WTC11 (cell line): ENCODE results near the gene VEGFB. TPM values are rescaled to one million over a fixed set of nuclear protein-coding genes. Genes with fewer than 3 reads are reported as not detected.

Experiments
- ATF1 ChIP-seq: sonication (generic); formaldehyde crosslinking; IDR thresholded peaks from 2 replicates; pipeline ENCODE4 v1.8.1; 2023; ENCODE audit warnings: mild to moderate bottlenecking, moderate library complexity, missing genetic modification reagents
- EMX1 ChIP-seq: fragments of 250-450 bp; sonication (Bioruptor Pico); IDR thresholded peaks from 2 replicates; pipeline ENCODE4 v1.8.0; 2021; ENCODE audit warnings: mild to moderate bottlenecking
- GTF2I ChIP-seq: fragments of 250-450 bp; sonication (Bioruptor Pico); conservative IDR thresholded peaks from 2 replicates; pipeline ENCODE4 v1.4.0; 2021; ENCODE audit warnings: mild to moderate bottlenecking
- JUN ChIP-seq: sonication (generic); formaldehyde crosslinking; IDR thresholded peaks from 2 replicates; pipeline ENCODE4 v1.8.0; 2023; ENCODE audit warnings: mild to moderate bottlenecking, missing genetic modification reagents
- KAT7 ChIP-seq: sonication (generic); formaldehyde crosslinking; IDR thresholded peaks from 2 replicates; pipeline ENCODE4 v1.8.1; 2023; ENCODE audit warnings: missing genetic modification reagents, mild to moderate bottlenecking, borderline replicate concordance
- MYBL2 ChIP-seq: sonication (generic); formaldehyde crosslinking; IDR thresholded peaks from 2 replicates; pipeline ENCODE4 v1.8.1; 2023; ENCODE audit warnings: mild to moderate bottlenecking, moderate library complexity, missing genetic modification reagents
- SOX15 ChIP-seq: fragments of 250-450 bp; sonication (Bioruptor Pico); IDR thresholded peaks from 2 replicates; pipeline ENCODE4 v1.9.0; 2021; ENCODE audit warnings: mild to moderate bottlenecking
- TEAD1 ChIP-seq: sonication (generic); formaldehyde crosslinking; IDR thresholded peaks from 2 replicates; pipeline ENCODE4 v1.8.0; 2022; ENCODE audit warnings: mild to moderate bottlenecking, missing genetic modification reagents
- TP53 ChIP-seq: sonication (generic); formaldehyde crosslinking; IDR thresholded peaks from 2 replicates; pipeline ENCODE4 v1.8.1; 2023; ENCODE audit warnings: mild to moderate bottlenecking, missing genetic modification reagents
- ZNF138 ChIP-seq: sonication (generic); formaldehyde crosslinking; conservative IDR thresholded peaks from 2 replicates; pipeline ENCODE4 v1.8.1; 2022; ENCODE audit warnings: mild to moderate bottlenecking, moderate library complexity, missing genetic modification reagents
- ZNF423 ChIP-seq: fragments of 250-450 bp; sonication (Bioruptor Pico); IDR thresholded peaks from 2 replicates; pipeline ENCODE4 v2.1.2; 2022; ENCODE audit warnings: mild to moderate bottlenecking, moderate library complexity
- total RNA-seq: library from RNA; stranded (reverse); gene quantifications from 3 replicates; pipeline ENCODE4 v1.2.3, GENCODE V29; 2021
- TF ChIP-seq, protein P1 (sequence below): sonication (generic); formaldehyde crosslinking; IDR thresholded peaks from 2 replicates; pipeline ENCODE4 v1.8.0; 2023; ENCODE audit warnings: mild to moderate bottlenecking, missing genetic modification reagents
- TF ChIP-seq, protein P2 (sequence below): sonication (generic); formaldehyde crosslinking; IDR thresholded peaks from 2 replicates; pipeline ENCODE4 v1.8.1; 2023; ENCODE audit warnings: mild to moderate bottlenecking, missing genetic modification reagents, borderline replicate concordance
- TF ChIP-seq, protein P3 (sequence below): sonication (generic); formaldehyde crosslinking; IDR thresholded peaks from 2 replicates; pipeline ENCODE4 v1.8.1; 2022; ENCODE audit warnings: missing genetic modification reagents, borderline replicate concordance
- TF ChIP-seq, protein P4 (sequence below): fragments of 250-450 bp; sonication (Bioruptor Pico); IDR thresholded peaks from 2 replicates; pipeline ENCODE4 v1.9.0; 2021; ENCODE audit warnings: moderate library complexity, mild to moderate bottlenecking, inconsistent platforms, borderline replicate concordance
- TF ChIP-seq, protein P5 (sequence below): sonication (generic); formaldehyde crosslinking; IDR thresholded peaks from 2 replicates; pipeline ENCODE4 v1.8.0; 2022; ENCODE audit warnings: mild to moderate bottlenecking, missing genetic modification reagents
- TF ChIP-seq, protein P6 (sequence below): fragments of 250-450 bp; sonication (Bioruptor Pico); IDR thresholded peaks from 2 replicates; pipeline ENCODE4 v1.9.0; 2021; ENCODE audit warnings: mild to moderate bottlenecking, borderline replicate concordance
- TF ChIP-seq, protein P7 (sequence below): sonication (generic); formaldehyde crosslinking; IDR thresholded peaks from 2 replicates; pipeline ENCODE4 v1.8.0; 2022; ENCODE audit warnings: mild to moderate bottlenecking, missing genetic modification reagents
- TF ChIP-seq, protein P8 (sequence below): fragments of 250-450 bp; sonication (Bioruptor Pico); conservative IDR thresholded peaks from 2 replicates; pipeline ENCODE4 v1.9.0; 2021; ENCODE audit warnings: mild to moderate bottlenecking

The VEGFB gene
- total RNA-seq, 1 experiment from 2014 or later = 51.7 TPM

DNA sequence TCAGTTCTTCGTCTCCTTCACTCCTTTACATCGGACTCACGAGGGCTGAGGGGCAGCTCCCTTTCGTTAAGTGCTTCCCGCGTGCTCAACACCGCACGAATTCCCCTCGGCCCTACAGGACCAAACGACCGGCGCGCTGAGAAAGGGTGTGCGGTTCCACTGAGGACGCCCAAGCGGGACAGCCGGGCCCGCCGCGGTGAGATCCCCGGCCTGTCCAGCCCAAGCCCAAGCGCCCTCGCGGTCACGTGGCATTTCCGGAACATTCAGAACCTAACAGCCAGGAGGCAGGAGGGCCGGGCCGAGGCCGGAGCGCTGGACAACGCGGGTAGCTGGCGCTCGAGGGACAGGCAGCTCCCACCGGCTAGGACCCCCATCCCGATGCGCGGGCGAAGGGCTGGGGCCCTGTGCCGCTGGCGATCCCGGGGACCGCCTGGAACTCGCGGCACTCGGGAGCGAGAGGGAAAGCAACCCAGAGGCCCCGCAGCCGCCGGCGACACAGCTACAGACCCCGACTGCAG, 49.1 kb upstream of the VEGFB start (continued):
- TF ChIP-seq, protein P1, sequence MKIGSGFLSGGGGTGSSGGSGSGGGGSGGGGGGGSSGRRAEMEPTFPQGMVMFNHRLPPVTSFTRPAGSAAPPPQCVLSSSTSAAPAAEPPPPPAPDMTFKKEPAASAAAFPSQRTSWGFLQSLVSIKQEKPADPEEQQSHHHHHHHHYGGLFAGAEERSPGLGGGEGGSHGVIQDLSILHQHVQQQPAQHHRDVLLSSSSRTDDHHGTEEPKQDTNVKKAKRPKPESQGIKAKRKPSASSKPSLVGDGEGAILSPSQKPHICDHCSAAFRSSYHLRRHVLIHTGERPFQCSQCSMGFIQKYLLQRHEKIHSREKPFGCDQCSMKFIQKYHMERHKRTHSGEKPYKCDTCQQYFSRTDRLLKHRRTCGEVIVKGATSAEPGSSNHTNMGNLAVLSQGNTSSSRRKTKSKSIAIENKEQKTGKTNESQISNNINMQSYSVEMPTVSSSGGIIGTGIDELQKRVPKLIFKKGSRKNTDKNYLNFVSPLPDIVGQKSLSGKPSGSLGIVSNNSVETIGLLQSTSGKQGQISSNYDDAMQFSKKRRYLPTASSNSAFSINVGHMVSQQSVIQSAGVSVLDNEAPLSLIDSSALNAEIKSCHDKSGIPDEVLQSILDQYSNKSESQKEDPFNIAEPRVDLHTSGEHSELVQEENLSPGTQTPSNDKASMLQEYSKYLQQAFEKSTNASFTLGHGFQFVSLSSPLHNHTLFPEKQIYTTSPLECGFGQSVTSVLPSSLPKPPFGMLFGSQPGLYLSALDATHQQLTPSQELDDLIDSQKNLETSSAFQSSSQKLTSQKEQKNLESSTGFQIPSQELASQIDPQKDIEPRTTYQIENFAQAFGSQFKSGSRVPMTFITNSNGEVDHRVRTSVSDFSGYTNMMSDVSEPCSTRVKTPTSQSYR (CRISPR knock-in tag) = peak; percentile 80; the same call in 1 of the 2 replicates
- TF ChIP-seq JUN (CRISPR knock-in tag) (peak; percentile 84; the same call in 1 of the 2 replicates), MYBL2 (CRISPR knock-in tag) (peak; percentile 95), GTF2I (CRISPR knock-in tag) (no peak), ATF1 (CRISPR knock-in tag) (peak; percentile 87; the same call in 1 of the 2 replicates), ZNF138 (CRISPR knock-in tag) (peak; percentile 69; the same call in 1 of the 2 replicates), TEAD1 (peak; percentile 83; the same call in 1 of the 2 replicates), KAT7 (peak; percentile 91; the same call in 1 of the 2 replicates), SOX15 (CRISPR knock-in tag) (no peak), EMX1 (no peak), ZNF423 (no peak), TP53 (CRISPR knock-in tag) (0 out of 2 replicates have a peak, but pooled peaks have one; percentile 92)
- TF ChIP-seq, protein P2, sequence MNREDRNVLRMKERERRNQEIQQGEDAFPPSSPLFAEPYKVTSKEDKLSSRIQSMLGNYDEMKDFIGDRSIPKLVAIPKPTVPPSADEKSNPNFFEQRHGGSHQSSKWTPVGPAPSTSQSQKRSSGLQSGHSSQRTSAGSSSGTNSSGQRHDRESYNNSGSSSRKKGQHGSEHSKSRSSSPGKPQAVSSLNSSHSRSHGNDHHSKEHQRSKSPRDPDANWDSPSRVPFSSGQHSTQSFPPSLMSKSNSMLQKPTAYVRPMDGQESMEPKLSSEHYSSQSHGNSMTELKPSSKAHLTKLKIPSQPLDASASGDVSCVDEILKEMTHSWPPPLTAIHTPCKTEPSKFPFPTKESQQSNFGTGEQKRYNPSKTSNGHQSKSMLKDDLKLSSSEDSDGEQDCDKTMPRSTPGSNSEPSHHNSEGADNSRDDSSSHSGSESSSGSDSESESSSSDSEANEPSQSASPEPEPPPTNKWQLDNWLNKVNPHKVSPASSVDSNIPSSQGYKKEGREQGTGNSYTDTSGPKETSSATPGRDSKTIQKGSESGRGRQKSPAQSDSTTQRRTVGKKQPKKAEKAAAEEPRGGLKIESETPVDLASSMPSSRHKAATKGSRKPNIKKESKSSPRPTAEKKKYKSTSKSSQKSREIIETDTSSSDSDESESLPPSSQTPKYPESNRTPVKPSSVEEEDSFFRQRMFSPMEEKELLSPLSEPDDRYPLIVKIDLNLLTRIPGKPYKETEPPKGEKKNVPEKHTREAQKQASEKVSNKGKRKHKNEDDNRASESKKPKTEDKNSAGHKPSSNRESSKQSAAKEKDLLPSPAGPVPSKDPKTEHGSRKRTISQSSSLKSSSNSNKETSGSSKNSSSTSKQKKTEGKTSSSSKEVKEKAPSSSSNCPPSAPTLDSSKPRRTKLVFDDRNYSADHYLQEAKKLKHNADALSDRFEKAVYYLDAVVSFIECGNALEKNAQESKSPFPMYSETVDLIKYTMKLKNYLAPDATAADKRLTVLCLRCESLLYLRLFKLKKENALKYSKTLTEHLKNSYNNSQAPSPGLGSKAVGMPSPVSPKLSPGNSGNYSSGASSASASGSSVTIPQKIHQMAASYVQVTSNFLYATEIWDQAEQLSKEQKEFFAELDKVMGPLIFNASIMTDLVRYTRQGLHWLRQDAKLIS = peak; percentile 96
- TF ChIP-seq, protein P3, sequence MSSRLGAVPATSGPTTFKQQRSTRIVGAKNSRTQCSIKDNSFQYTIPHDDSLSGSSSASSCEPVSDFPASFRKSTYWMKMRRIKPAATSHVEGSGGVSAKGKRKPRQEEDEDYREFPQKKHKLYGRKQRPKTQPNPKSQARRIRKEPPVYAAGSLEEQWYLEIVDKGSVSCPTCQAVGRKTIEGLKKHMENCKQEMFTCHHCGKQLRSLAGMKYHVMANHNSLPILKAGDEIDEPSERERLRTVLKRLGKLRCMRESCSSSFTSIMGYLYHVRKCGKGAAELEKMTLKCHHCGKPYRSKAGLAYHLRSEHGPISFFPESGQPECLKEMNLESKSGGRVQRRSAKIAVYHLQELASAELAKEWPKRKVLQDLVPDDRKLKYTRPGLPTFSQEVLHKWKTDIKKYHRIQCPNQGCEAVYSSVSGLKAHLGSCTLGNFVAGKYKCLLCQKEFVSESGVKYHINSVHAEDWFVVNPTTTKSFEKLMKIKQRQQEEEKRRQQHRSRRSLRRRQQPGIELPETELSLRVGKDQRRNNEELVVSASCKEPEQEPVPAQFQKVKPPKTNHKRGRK (CRISPR knock-in tag) = no peak
- TF ChIP-seq, protein P4, sequence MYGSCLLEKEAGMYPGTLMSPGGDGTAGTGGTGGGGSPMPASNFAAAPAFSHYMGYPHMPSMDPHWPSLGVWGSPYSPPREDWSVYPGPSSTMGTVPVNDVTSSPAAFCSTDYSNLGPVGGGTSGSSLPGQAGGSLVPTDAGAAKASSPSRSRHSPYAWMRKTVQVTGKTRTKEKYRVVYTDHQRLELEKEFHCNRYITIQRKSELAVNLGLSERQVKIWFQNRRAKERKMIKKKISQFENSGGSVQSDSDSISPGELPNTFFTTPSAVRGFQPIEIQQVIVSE (CRISPR knock-in tag) = no peak
- TF ChIP-seq, protein P5, sequence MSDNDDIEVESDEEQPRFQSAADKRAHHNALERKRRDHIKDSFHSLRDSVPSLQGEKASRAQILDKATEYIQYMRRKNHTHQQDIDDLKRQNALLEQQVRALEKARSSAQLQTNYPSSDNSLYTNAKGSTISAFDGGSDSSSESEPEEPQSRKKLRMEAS (CRISPR knock-in tag) = peak; percentile 98
- TF ChIP-seq, protein P6, sequence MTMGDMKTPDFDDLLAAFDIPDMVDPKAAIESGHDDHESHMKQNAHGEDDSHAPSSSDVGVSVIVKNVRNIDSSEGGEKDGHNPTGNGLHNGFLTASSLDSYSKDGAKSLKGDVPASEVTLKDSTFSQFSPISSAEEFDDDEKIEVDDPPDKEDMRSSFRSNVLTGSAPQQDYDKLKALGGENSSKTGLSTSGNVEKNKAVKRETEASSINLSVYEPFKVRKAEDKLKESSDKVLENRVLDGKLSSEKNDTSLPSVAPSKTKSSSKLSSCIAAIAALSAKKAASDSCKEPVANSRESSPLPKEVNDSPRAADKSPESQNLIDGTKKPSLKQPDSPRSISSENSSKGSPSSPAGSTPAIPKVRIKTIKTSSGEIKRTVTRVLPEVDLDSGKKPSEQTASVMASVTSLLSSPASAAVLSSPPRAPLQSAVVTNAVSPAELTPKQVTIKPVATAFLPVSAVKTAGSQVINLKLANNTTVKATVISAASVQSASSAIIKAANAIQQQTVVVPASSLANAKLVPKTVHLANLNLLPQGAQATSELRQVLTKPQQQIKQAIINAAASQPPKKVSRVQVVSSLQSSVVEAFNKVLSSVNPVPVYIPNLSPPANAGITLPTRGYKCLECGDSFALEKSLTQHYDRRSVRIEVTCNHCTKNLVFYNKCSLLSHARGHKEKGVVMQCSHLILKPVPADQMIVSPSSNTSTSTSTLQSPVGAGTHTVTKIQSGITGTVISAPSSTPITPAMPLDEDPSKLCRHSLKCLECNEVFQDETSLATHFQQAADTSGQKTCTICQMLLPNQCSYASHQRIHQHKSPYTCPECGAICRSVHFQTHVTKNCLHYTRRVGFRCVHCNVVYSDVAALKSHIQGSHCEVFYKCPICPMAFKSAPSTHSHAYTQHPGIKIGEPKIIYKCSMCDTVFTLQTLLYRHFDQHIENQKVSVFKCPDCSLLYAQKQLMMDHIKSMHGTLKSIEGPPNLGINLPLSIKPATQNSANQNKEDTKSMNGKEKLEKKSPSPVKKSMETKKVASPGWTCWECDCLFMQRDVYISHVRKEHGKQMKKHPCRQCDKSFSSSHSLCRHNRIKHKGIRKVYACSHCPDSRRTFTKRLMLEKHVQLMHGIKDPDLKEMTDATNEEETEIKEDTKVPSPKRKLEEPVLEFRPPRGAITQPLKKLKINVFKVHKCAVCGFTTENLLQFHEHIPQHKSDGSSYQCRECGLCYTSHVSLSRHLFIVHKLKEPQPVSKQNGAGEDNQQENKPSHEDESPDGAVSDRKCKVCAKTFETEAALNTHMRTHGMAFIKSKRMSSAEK (CRISPR knock-in tag) = no peak; the same call in 1 of the 2 replicates
- TF ChIP-seq, protein P7, sequence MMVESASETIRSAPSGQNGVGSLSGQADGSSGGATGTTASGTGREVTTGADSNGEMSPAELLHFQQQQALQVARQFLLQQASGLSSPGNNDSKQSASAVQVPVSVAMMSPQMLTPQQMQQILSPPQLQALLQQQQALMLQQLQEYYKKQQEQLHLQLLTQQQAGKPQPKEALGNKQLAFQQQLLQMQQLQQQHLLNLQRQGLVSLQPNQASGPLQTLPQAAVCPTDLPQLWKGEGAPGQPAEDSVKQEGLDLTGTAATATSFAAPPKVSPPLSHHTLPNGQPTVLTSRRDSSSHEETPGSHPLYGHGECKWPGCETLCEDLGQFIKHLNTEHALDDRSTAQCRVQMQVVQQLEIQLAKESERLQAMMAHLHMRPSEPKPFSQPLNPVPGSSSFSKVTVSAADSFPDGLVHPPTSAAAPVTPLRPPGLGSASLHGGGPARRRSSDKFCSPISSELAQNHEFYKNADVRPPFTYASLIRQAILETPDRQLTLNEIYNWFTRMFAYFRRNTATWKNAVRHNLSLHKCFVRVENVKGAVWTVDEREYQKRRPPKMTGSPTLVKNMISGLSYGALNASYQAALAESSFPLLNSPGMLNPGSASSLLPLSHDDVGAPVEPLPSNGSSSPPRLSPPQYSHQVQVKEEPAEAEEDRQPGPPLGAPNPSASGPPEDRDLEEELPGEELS (CRISPR knock-in tag) = peak; percentile 98
- TF ChIP-seq, protein P8, sequence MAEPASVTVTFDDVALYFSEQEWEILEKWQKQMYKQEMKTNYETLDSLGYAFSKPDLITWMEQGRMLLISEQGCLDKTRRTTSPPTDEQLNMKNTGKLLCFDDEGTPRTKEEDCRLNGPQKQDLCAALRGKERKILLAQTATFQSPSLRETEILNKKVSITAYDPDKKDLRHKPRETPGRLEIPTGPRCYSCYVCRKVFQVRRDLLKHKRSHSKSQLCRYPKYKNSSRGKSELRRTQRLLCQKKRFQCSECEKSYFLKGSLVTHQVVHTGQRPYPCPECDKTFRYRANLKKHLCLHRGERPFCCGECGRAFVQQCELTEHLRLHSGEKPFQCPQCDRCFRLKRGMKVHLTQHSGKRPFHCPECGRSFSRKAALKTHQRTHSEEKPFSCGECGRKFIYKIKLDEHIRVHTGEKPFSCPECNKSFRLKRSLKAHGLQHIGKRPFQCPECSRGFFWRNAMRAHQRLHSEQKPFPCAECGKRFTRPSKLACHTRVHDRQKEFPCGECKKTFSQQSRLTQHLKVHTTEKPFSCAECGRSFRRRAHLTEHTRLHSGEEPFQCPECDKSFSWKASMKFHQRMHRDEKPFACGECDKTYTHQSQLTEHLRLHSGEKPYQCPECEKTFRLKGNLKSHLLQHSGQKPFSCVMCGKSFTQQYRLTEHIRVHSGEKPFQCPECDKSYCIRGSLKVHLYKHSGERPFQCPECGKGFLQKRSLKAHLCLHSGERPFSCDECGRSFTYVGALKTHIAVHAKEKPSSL (CRISPR knock-in tag) = no peak
